ENCODE data around the gene CDH23. TPM values are rescaled to one million over a fixed set of nuclear protein-coding genes. Genes with fewer than 3 reads are reported as not detected.

The CDH23 gene
- total RNA-seq, 4 donors from 2014 or later, result 0.72 to 4.1 (median 2.2) TPM

- H3K36me3 ChIP-seq, result no peaks in the 10 kb centered on the region
- H3K4me1 ChIP-seq, result no peaks in the 10 kb centered on the region
- no peak overlapping the region for H3K4me3 ChIP-seq
- no peaks in the 10 kb centered on the region for H3K27me3 ChIP-seq
- 54% methylated on average over 6 of the region's 6 CpGs for WGBS
- DNase-seq (ENCODE audit: low spot score in 2 of 2), result peak in 1 of 2 donors; percentile 83
- no peak overlapping the region for H3K27ac ChIP-seq
- H3K9me3 ChIP-seq, result no peaks in the 10 kb centered on the region
- TF ChIP-seq POLR2A (IDR thresholded peaks at IDR 0.05), result no peak
- TF ChIP-seq CTCF (IDR thresholded peaks at IDR 0.05), result peak; percentile 73 to 75
These were observed 173.3 kb downstream of the CDH23 start for GRCh38 chr10:71569775-71570588.

- Histone ChIP-seq H3K4me1 (peaks cover 14% of the 10 kb centered on the region), H3K27me3 (no peaks in the 10 kb centered on the region), H3K36me3 (no peaks in the 10 kb centered on the region), H3K9me3 (no peaks in the 10 kb centered on the region), H3K27ac (no peak overlapping the region), H3K4me3 (no peak overlapping the region)
- no peak for DNase-seq (ENCODE audit: low spot score in 2 of 2)
- WGBS, result 87% methylated on average over 11 of the region's 15 CpGs
- TF ChIP-seq CTCF (IDR thresholded peaks at IDR 0.05), result no peak
- TF ChIP-seq EP300 (IDR thresholded peaks at IDR 0.05), result no peak
- no peak for TF ChIP-seq POLR2AphosphoS5 (IDR thresholded peaks at IDR 0.05)
- TF ChIP-seq POLR2A (IDR thresholded peaks at IDR 0.05), result no peak
These were observed 174.9 kb downstream of the CDH23 start for GRCh38 chr10:71571460-71572175.

DNA sequence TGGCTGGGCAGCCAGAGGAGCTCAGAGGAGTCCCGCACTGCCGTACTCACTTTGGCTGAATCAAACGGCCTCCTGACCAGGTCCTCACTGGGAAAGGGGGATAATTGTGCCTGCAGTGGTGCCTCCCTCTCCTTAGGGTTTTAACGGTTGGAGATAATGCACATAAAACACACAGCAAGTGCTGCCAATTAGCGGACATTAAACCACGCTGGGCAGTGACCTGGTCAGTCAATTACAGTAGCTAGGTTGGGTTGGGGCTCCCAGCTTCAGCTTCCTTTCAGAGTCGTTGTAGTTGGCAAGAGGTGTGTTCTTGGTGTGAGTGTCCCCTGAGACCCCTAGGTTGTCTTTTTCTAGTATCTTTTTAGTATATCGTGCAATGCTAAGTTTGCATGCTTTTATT lies 176.2 kb downstream of the CDH23 start:
- Histone ChIP-seq H3K27ac (no peak overlapping the region), H3K36me3 (no peaks in the 10 kb centered on the region), H3K4me3 (no peak overlapping the region), H3K4me1 (peaks cover 14% of the 10 kb centered on the region), H3K9me3 (no peaks in the 10 kb centered on the region), H3K27me3 (no peaks in the 10 kb centered on the region)
- TF ChIP-seq POLR2AphosphoS5 (IDR thresholded peaks at IDR 0.05) (no peak), CTCF (IDR thresholded peaks at IDR 0.05) (no peak), EP300 (IDR thresholded peaks at IDR 0.05) (no peak), POLR2A (IDR thresholded peaks at IDR 0.05) (no peak)
- 85% methylated on average over 8 of the region's 8 CpGs for WGBS
- no peak for DNase-seq (ENCODE audit: low spot score in 2 of 2)

DNA sequence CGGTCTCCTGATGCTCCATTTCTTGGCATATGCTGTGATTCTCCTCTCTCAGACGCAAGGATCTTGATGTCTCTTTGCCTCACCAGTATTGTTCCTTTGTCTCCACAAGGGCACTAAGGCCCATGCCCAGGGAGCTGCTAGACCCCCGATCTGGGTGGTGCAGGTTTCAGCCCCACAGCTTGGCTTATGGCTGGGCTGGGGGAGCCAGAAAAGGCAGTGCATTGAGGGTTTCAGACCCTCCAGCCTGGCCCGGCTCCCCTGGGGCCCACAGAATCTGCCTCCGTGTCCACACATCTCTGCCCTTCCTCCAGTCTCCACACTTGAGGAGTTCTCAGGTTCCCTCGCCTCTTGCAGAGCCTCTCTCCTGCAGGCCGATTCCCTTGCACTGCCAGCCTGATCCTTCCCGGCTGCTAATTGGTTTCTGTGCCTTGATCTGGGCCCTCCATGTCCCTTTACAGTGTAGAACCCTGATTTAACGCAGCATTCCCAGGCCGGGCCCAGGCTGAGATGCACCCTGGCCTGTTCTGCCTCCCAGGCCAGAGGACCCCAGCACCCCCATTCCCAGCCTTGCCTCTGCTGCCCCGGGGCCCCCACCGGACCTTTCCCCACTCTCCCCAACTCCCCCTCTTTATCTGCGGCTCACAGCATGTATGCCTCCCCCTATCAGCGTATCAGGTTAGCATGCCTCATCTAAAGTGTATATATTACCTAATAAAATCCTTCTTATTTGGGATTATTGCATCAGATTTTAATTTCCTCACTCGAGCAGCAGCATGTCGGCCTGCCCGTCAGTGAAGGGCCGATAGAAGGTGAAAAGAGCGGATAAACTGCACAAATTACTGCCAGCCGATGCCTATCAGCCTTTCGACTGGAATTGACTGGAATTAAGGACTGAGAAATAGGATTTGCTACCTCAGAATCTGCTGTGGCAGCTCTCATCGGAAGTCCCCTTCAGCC lies 177.1 kb downstream of the CDH23 start:
- H3K4me1 ChIP-seq, result peaks cover 14% of the 10 kb centered on the region

More for the DNA sequence above, 177.1 kb downstream of the CDH23 start:
- TF ChIP-seq POLR2A (IDR thresholded peaks at IDR 0.05) (no peak), CTCF (IDR thresholded peaks at IDR 0.05) (no peak), POLR2AphosphoS5 (IDR thresholded peaks at IDR 0.05) (no peak), EP300 (IDR thresholded peaks at IDR 0.05) (no peak)
- Histone ChIP-seq H3K4me3 (no peak overlapping the region), H3K27ac (no peak overlapping the region), H3K9me3 (no peaks in the 10 kb centered on the region), H3K36me3 (no peaks in the 10 kb centered on the region), H3K27me3 (no peaks in the 10 kb centered on the region)
- DNase-seq (ENCODE audit: low spot score in 2 of 2), result no peak
- WGBS, result 94% methylated on average over 22 of the region's 22 CpGs

Measured in suprapubic skin (tissue), 4 donors.